MM.1S (cell line): Measurements from ENCODE around the gene SH3TC2.

Source experiments
- CTCF ChIP-seq: fragments of 300-600 bp; sonication (generic); IDR thresholded peaks from 2 replicates; pipeline ENCODE4 v1.5.1; 2016; ENCODE audit warnings: antibody characterized with exemption, low read length, mixed read lengths
- EZH2 ChIP-seq: fragments of 300-600 bp; sonication (generic); optimal IDR thresholded peaks from 2 replicates; pipeline ENCODE3; 2017; ENCODE audit warnings: low read depth, mild to moderate bottlenecking, antibody characterized with exemption, low read length, mixed read lengths
- EZH2phosphoT487 ChIP-seq: fragments of 300-600 bp; sonication (generic); IDR thresholded peaks from 2 replicates; pipeline ENCODE4 v1.6.1; 2018; ENCODE audit warnings: antibody characterized with exemption, low read length

- no peak for TF ChIP-seq CTCF
- TF ChIP-seq EZH2 = no peak
- no peak for TF ChIP-seq EZH2phosphoT487
Measured at GRCh38 chr5:149005077-149005892, 57.6 kb downstream of the SH3TC2 start.
